GM23338 (cell line): ENCODE measurements around the gene OR5AS1. TPM values are rescaled to one million over a fixed set of nuclear protein-coding genes. Genes with fewer than 3 reads are reported as not detected.

Experiments used
- ATAC-seq: fragments of 200-7000 bp; cut with Tn5 transposase; 3 replicates; pipeline ENCODE4 v1.9.1; 2020
- DNase-seq: peaks from one replicate; pipeline ENCODE4 v3.0.0-alpha.2; 2015; ENCODE audit warnings: low spot score
- H2AFZ ChIP-seq: fragments of 200-600 bp; sonication (generic); 2 replicates; pipeline ENCODE4 v1.8.0; 2016; ENCODE audit warnings: antibody characterized with exemption, mild to moderate bottlenecking, moderate library complexity
- H3F3A ChIP-seq: fragments of 200-600 bp; sonication (generic); replicated peaks from 2 replicates; pipeline ENCODE4 v1.8.0; 2017; ENCODE audit warnings: antibody characterized with exemption, mixed run types, low read depth
- H3K27ac ChIP-seq: fragments of 200-600 bp; sonication (generic); 2 replicates; pipeline ENCODE4 v1.6.1; 2016; ENCODE audit warnings: low read depth
- H3K27me3 ChIP-seq: fragments of 200-600 bp; sonication (generic); 2 replicates; pipeline ENCODE4 v1.8.0; 2016; ENCODE audit warnings: mild to moderate bottlenecking, mixed run types, moderate library complexity; ENCODE audit not compliant: insufficient read depth
- H3K36me3 ChIP-seq: fragments of 200-600 bp; sonication (generic); 2 replicates; pipeline ENCODE4 v1.8.0; 2016; ENCODE audit warnings: mild to moderate bottlenecking; ENCODE audit not compliant: insufficient read depth
- H3K4me1 ChIP-seq: fragments of 200-600 bp; sonication (generic); 2 replicates; pipeline ENCODE4 v1.8.0; 2016; ENCODE audit warnings: mild to moderate bottlenecking, moderate library complexity; ENCODE audit not compliant: insufficient read depth
- H3K4me2 ChIP-seq: fragments of 200-600 bp; sonication (generic); 2 replicates; pipeline ENCODE4 v1.7.1; 2017; ENCODE audit warnings: mixed run types
- H3K4me3 ChIP-seq: fragments of 200-600 bp; sonication (generic); 2 replicates; pipeline ENCODE4 v1.6.1; 2016; ENCODE audit warnings: mixed run types
- H3K79me2 ChIP-seq: fragments of 200-600 bp; sonication (generic); replicated peaks from 2 replicates; pipeline ENCODE4 v1.8.0; 2017; ENCODE audit warnings: mild to moderate bottlenecking; ENCODE audit not compliant: insufficient read depth
- H3K9me2 ChIP-seq: fragments of 200-600 bp; sonication (generic); 2 replicates; pipeline ENCODE4 v1.8.0; 2017; ENCODE audit not compliant: insufficient read depth
- H4K20me1 ChIP-seq: fragments of 200-600 bp; sonication (generic); replicated peaks from 2 replicates; pipeline ENCODE4 v1.8.0; 2017; ENCODE audit warnings: mild to moderate bottlenecking; ENCODE audit not compliant: insufficient read depth
- H3K27ac Mint-ChIP-seq: 2 replicates; pipeline ENCODE4 v1.8.0; 2020; ENCODE audit warnings: inconsistent platforms, mild to moderate bottlenecking, moderate library complexity, mixed read lengths
- H3K27me3 Mint-ChIP-seq: 3 replicates; pipeline ENCODE4 v1.8.0; 2022; ENCODE audit warnings: low read depth, mild to moderate bottlenecking, moderate library complexity, mixed read lengths, inconsistent platforms; ENCODE audit not compliant: insufficient read depth, poor library complexity
- H3K36me3 Mint-ChIP-seq: 3 replicates; pipeline ENCODE4 v1.8.0; 2021; ENCODE audit warnings: low read depth, mild to moderate bottlenecking, inconsistent platforms, moderate library complexity, mixed read lengths
- H3K4me1 Mint-ChIP-seq: 3 replicates; pipeline ENCODE4 v1.8.0; 2020; ENCODE audit warnings: mild to moderate bottlenecking, inconsistent platforms, mixed read lengths
- H3K4me3 Mint-ChIP-seq: 3 replicates; pipeline ENCODE4 v1.8.0; 2021; ENCODE audit warnings: moderate library complexity, mild to moderate bottlenecking, inconsistent platforms, mixed read lengths
- H3K9me3 Mint-ChIP-seq: 3 replicates; pipeline ENCODE4 v1.8.0; 2020; ENCODE audit warnings: moderate library complexity, mild to moderate bottlenecking, inconsistent platforms, mixed read lengths
- CREB1 ChIP-seq: fragments of 250-450 bp; sonication (Bioruptor Pico); IDR thresholded peaks from 2 replicates; pipeline ENCODE4 v1.5.0; 2020; ENCODE audit warnings: low read depth, mild to moderate bottlenecking, moderate library complexity
- EZH2phosphoT487 ChIP-seq: fragments of 200-600 bp; sonication (generic); IDR thresholded peaks from one replicate; pipeline ENCODE4 v1.8.1; 2018; ENCODE audit warnings: antibody characterized with exemption; ENCODE audit not compliant: unreplicated experiment
- JUNB ChIP-seq: IDR thresholded peaks from one replicate; pipeline ENCODE4 v1.6.1; 2016; ENCODE audit warnings: antibody characterized with exemption; ENCODE audit not compliant: unreplicated experiment
- STAT1 ChIP-seq: IDR thresholded peaks from one replicate; pipeline ENCODE4 v1.6.1; 2016; ENCODE audit warnings: antibody characterized with exemption; ENCODE audit not compliant: unreplicated experiment
- polyA plus RNA-seq: library from polyadenylated mRNA; unstranded; fragments of >200 nt; fragmentation: Nextera tagmentation; extraction: Ambion mirVana; gene quantifications from 2 replicates; pipeline ENCODE4 v1.2.1, GENCODE V29; 2016
- total RNA-seq: library from RNA; depleted of rRNA; stranded (reverse); fragments of >200 nt; shearing (Covaris generic); gene quantifications from 2 replicates; pipeline ENCODE4 v1.2.3, GENCODE V29; 2014; rRNA removed
- TF ChIP-seq, protein P1 (sequence below), 2 experiments: fragments of 200-600 bp in 1 of 2; sonication (generic) in 1 of 2; conservative IDR thresholded peaks; 2 replicates each; pipeline versions ENCODE4 v1.5.1 to v1.6.1; 2016 to 2017; ENCODE audit warnings: antibody characterized with exemption in 2 of 2, low read depth in 2 of 2, mild to moderate bottlenecking in 2 of 2, moderate library complexity in 1 of 2

OR5AS1 gene
- total and polyA plus RNA-seq, 2 experiments from 2014 or later: not detected

DNA sequence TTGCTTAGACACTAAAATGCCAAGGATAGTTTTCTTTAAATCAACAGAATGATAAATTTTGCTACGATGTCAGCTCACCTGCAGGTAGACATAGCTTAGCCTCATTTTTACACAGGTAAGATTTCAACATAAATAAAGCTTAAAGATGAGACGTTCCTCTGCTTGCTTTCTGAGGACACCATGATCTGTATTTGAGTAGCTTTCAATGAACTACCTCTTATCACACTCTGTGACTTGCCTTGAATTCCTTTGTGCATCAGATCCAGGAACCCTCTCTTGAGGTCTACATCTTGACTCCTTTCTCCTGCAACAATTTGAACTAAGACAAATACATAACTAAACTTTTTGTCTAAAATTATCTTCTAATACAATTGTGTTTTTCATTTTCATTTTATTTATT, 39.5 kb downstream of the OR5AS1 start:
- no peaks in the 10 kb centered on the region for H3F3A ChIP-seq
- Mint-ChIP-seq H3K9me3 (no peaks in the 10 kb centered on the region), H3K27me3 (no peaks in the 10 kb centered on the region), H3K4me3 (no peak overlapping the region), H3K4me1 (no peaks in the 10 kb centered on the region), H3K27ac (no peak overlapping the region), H3K36me3 (no peaks in the 10 kb centered on the region)
- no peaks in the 10 kb centered on the region for H3K36me3 ChIP-seq
- DNase-seq (no peak), ATAC-seq (no peak)
- no peak overlapping the region for H3K4me2 ChIP-seq
- no peaks in the 10 kb centered on the region for H3K79me2 ChIP-seq
- H2AFZ ChIP-seq: no peak overlapping the region; the same call in 1 of the 2 replicates
- H3K4me3 ChIP-seq: no peak overlapping the region
- no peaks in the 10 kb centered on the region for H4K20me1 ChIP-seq
- peaks cover 5% of the 10 kb centered on the region; the same call in 1 of the 2 replicates for H3K9me2 ChIP-seq
- H3K4me1 ChIP-seq: 0 out of 2 replicates have a peak, but pooled peaks cover under 1% of the 10 kb centered on the region
- H3K27ac ChIP-seq: no peak overlapping the region
- TF ChIP-seq JUNB (no peak), STAT1 (no peak), CREB1 (CRISPR knock-in tag) (no peak), EZH2phosphoT487 (no peak)
- TF ChIP-seq, protein P1, sequence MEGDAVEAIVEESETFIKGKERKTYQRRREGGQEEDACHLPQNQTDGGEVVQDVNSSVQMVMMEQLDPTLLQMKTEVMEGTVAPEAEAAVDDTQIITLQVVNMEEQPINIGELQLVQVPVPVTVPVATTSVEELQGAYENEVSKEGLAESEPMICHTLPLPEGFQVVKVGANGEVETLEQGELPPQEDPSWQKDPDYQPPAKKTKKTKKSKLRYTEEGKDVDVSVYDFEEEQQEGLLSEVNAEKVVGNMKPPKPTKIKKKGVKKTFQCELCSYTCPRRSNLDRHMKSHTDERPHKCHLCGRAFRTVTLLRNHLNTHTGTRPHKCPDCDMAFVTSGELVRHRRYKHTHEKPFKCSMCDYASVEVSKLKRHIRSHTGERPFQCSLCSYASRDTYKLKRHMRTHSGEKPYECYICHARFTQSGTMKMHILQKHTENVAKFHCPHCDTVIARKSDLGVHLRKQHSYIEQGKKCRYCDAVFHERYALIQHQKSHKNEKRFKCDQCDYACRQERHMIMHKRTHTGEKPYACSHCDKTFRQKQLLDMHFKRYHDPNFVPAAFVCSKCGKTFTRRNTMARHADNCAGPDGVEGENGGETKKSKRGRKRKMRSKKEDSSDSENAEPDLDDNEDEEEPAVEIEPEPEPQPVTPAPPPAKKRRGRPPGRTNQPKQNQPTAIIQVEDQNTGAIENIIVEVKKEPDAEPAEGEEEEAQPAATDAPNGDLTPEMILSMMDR (conservative IDR thresholded peaks at IDR 0.05; ENCODE audit: low read depth in 2 of 2): no peak
- no peaks in the 10 kb centered on the region for H3K27me3 ChIP-seq

Other genes starting within 250 kb of the OR5AS1 start
- not detected in 2 replicates for gene OR5D14, start 232.1 kb upstream of the OR5AS1 start, total RNA-seq
- gene OR5D14, start 232.1 kb upstream of the OR5AS1 start, polyA plus RNA-seq: not detected in 2 replicates
- gene OR5L1, start 216.3 kb upstream of the OR5AS1 start, total RNA-seq: not detected in 2 replicates
- not detected in 2 replicates for gene OR5L1, start 216.3 kb upstream of the OR5AS1 start, polyA plus RNA-seq
- gene OR5D18, start 208.0 kb upstream of the OR5AS1 start, total RNA-seq: not detected in 2 replicates
- gene OR5D18, start 208.0 kb upstream of the OR5AS1 start, polyA plus RNA-seq: not detected in 2 replicates
- not detected in 2 replicates for gene OR5L2, start 200.4 kb upstream of the OR5AS1 start, total RNA-seq
- not detected in 2 replicates for gene OR5L2, start 200.4 kb upstream of the OR5AS1 start, polyA plus RNA-seq
- gene OR5D16, start 188.9 kb upstream of the OR5AS1 start, total RNA-seq: not detected in 2 replicates
- gene OR5D16, start 188.9 kb upstream of the OR5AS1 start, polyA plus RNA-seq: not detected in 2 replicates
- gene TRIM51, start 144.4 kb upstream of the OR5AS1 start, total RNA-seq: not detected in 2 replicates
- 0.14 and 0.21 TPM in 2 replicates for gene TRIM51, start 144.4 kb upstream of the OR5AS1 start, polyA plus RNA-seq
- not detected in 2 replicates for gene OR5W2, start 113.1 kb upstream of the OR5AS1 start, total RNA-seq
- not detected in 2 replicates for gene OR5W2, start 113.1 kb upstream of the OR5AS1 start, polyA plus RNA-seq
- gene OR5I1, start 91.3 kb upstream of the OR5AS1 start, total RNA-seq: not detected in 2 replicates
- not detected in 2 replicates for gene OR5I1, start 91.3 kb upstream of the OR5AS1 start, polyA plus RNA-seq
- 0.10 and 0.58 TPM in 2 replicates for gene OR10AG1, start 57.7 kb upstream of the OR5AS1 start, total RNA-seq
- gene OR10AG1, start 57.7 kb upstream of the OR5AS1 start, polyA plus RNA-seq: 0.06 TPM in 1 of 2 replicates, not detected in the other
- not detected in 2 replicates for gene OR5F1, start 33.0 kb upstream of the OR5AS1 start, total RNA-seq
- not detected in 2 replicates for gene OR5F1, start 33.0 kb upstream of the OR5AS1 start, polyA plus RNA-seq
- not detected in 2 replicates for gene OR8I2, start 65.7 kb downstream of the OR5AS1 start, total RNA-seq
- gene OR8I2, start 65.7 kb downstream of the OR5AS1 start, polyA plus RNA-seq: not detected in 2 replicates
- gene OR8H2, start 76.0 kb downstream of the OR5AS1 start, total RNA-seq: not detected in 2 replicates
- not detected in 2 replicates for gene OR8H2, start 76.0 kb downstream of the OR5AS1 start, polyA plus RNA-seq
- not detected in 2 replicates for gene OR8H3, start 94.7 kb downstream of the OR5AS1 start, total RNA-seq
- gene OR8H3, start 94.7 kb downstream of the OR5AS1 start, polyA plus RNA-seq: not detected in 2 replicates
- gene OR8J3, start 112.5 kb downstream of the OR5AS1 start, total RNA-seq: not detected in 2 replicates
- gene OR8J3, start 112.5 kb downstream of the OR5AS1 start, polyA plus RNA-seq: not detected in 2 replicates
- not detected in 2 replicates for gene OR8K5, start 132.7 kb downstream of the OR5AS1 start, total RNA-seq
- gene OR8K5, start 132.7 kb downstream of the OR5AS1 start, polyA plus RNA-seq: not detected in 2 replicates
- gene OR5J2, start 149.0 kb downstream of the OR5AS1 start, total RNA-seq: not detected in 2 replicates
- gene OR5J2, start 149.0 kb downstream of the OR5AS1 start, polyA plus RNA-seq: not detected in 2 replicates
- not detected in 2 replicates for gene OR5T2, start 206.6 kb downstream of the OR5AS1 start, total RNA-seq
- not detected in 2 replicates for gene OR5T2, start 206.6 kb downstream of the OR5AS1 start, polyA plus RNA-seq
- not detected in 2 replicates for gene OR5T3, start 224.6 kb downstream of the OR5AS1 start, total RNA-seq
- gene OR5T3, start 224.6 kb downstream of the OR5AS1 start, polyA plus RNA-seq: not detected in 2 replicates
- not detected in 2 replicates for gene OR5T1, start 246.5 kb downstream of the OR5AS1 start, total RNA-seq
- gene OR5T1, start 246.5 kb downstream of the OR5AS1 start, polyA plus RNA-seq: not detected in 2 replicates